HG03378 (cell line): ENCODE measurements around the gene ST3GAL2.
"Not testable (repeated sequence)": the region's sequence is repeated elsewhere in the genome, so short reads cannot be mapped to it uniquely, and the experiment has no call there.

ENCODE experiments used
- ATAC-seq: cut with Tn5 transposase; IDR thresholded peaks from one replicate; pipeline ENCODE4 v1.9.1; 2021; ENCODE audit warnings: mild to moderate bottlenecking, moderate library complexity; ENCODE audit not compliant: unreplicated experiment

ST3GAL2 gene

GRCh38 chr16:70349783-70350182 lies 89.1 kb downstream of the ST3GAL2 start:
- ATAC-seq: no peak

GRCh38 chr16:70348991-70349390 lies 89.9 kb downstream of the ST3GAL2 start:
- ATAC-seq: no peak

- no peak for ATAC-seq
These were observed 93.1 kb downstream of the ST3GAL2 start for GRCh38 chr16:70345840-70346239.

- no peak for ATAC-seq
These were observed 96.9 kb downstream of the ST3GAL2 start for GRCh38 chr16:70342016-70342415.

GRCh38 chr16:70341600-70341999 lies 97.3 kb downstream of the ST3GAL2 start:
- no peak for ATAC-seq

GRCh38 chr16:70337814-70338213 lies 101.1 kb downstream of the ST3GAL2 start:
- no peak for ATAC-seq

GRCh38 chr16:70332728-70333127 lies 106.2 kb downstream of the ST3GAL2 start:
- not testable (repeated sequence) for ATAC-seq

GRCh38 chr16:70331588-70332358 lies 107.1 kb downstream of the ST3GAL2 start:
- no peak for ATAC-seq

GRCh38 chr16:70331091-70331490 lies 107.8 kb downstream of the ST3GAL2 start:
- no peak for ATAC-seq
